Effector memory CD8-positive, alpha-beta T cell (primary cell): ENCODE data around the gene SNCG.
A peak's percentile ranks its signal among the peaks of the same experiment; 100 is the strongest.
"Not testable (repeated sequence)": the region's sequence is repeated elsewhere in the genome, so short reads cannot be mapped to it uniquely, and the experiment has no call there.

ENCODE experiments used
- ATAC-seq: fragments of 150-1000 bp; cut with Tn5 transposase; replicated peaks from 2 replicates; pipeline ENCODE4 v1.10.0; 2021; ENCODE audit warnings: mild to moderate bottlenecking, moderate library complexity
- DNase-seq, 3 experiments: peaks; one replicate each; pipeline ENCODE4 v3.0.0; 2021
- H3K27ac Mint-ChIP-seq, 2 donors: one replicate each; pipeline ENCODE4 v1.8.0; 2022; ENCODE audit warnings: mild to moderate bottlenecking in 2 of 2, mixed read lengths in 2 of 2, moderate library complexity in 2 of 2
- H3K27me3 Mint-ChIP-seq, 2 donors: one replicate each; pipeline ENCODE4 v1.8.0; 2022; ENCODE audit warnings: mixed read lengths in 2 of 2
- H3K36me3 Mint-ChIP-seq: one replicate; pipeline ENCODE4 v1.8.0; 2022; ENCODE audit warnings: mild to moderate bottlenecking, moderate library complexity, mixed read lengths; ENCODE audit not compliant: insufficient read depth
- H3K4me1 Mint-ChIP-seq, 2 donors: one replicate each; pipeline ENCODE4 v1.8.0; 2022; ENCODE audit warnings: low read depth in 2 of 2, mixed read lengths in 2 of 2
- H3K4me3 Mint-ChIP-seq, 2 donors: one replicate each; pipeline ENCODE4 v1.8.0; 2022; ENCODE audit warnings: mild to moderate bottlenecking in 2 of 2, mixed read lengths in 2 of 2, moderate library complexity in 2 of 2
- H3K9me3 Mint-ChIP-seq, 2 donors: one replicate each; pipeline ENCODE4 v1.8.0; 2022; ENCODE audit warnings: mixed read lengths in 2 of 2

The SNCG gene

DNA sequence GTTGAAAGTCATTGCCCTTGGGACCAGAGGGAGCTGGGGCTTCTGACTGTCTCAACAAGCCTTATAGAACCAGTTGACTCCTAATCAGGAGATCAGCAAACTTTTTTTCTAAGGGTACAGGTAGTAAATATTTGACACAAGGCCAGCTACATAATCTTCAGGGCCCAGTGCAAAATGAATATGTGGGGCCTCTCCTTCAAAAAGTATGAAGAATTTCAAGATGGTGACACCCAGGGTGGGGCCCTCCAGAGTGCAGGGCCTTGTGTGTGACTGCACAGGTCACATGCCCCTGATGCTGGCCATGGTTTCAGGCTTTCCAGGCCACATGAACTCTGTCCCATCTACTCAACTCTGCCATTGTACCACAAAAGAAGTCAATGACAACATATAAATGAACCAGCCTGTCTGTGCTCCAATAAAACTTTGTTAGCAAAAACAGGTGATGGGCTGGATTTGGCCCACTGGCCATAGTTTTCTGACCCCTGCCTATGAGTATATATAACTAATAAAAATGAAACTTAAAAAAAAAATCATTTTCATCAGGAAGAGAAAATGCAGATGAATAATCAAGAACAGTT is 7.1 kb upstream of the SNCG start:
- Mint-ChIP-seq H3K4me3 (no peak overlapping the region), H3K27ac (no peak overlapping the region), H3K4me1 (peaks cover 4 to 5% of the 10 kb centered on the region in 2 donors), H3K36me3 (no peaks in the 10 kb centered on the region), H3K9me3 (peaks cover 2 to 8% of the 10 kb centered on the region in 2 donors), H3K27me3 (peaks cover 7 to 10% of the 10 kb centered on the region in 2 donors)
- DNase-seq: no peak
- ATAC-seq: no peak

DNA sequence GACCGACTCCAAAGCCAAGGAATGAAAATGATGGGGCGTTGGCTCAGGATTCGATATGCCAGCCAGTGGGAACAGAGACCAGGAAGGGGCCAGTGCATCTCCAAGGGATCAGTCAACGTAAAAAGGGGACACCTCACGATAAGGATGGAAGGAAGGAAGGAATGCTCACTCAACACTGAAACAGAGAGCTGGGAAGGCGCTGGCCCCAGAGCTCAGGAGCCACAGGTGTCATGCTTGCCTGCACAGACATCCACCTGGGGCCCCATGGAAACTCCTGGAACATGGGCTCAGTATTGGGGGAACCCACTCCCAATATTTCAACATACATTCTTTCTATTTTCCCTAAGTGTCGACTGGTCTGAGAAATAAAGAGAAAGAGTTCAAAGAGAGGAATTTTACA is 6.3 kb upstream of the SNCG start:
- ATAC-seq: no peak
- no peak overlapping the region for H3K4me3 Mint-ChIP-seq

DNA sequence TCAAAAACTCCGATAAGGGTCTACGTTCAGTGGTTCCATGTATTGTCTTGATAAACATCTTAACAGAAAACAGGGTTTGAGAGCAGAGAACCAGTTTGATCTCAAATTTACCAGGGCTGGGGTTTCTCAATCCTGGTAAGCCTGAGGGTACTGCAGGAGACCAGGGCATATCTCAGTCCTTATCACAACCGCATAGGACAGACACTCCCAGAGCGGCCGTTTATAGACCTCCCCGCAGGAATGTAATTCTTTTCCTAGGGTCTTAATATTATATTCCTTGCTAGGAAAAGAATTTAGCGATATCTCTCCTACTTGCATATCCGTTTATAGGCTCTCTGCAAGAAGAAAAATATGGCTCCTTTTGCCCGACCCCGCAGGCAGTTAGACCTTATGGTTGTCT is 5.7 kb upstream of the SNCG start:
- not testable (repeated sequence) for ATAC-seq, H3K27ac Mint-ChIP-seq

More for the DNA sequence above, 6.3 kb upstream of the SNCG start:
- no peaks in the 10 kb centered on the region for H3K36me3 Mint-ChIP-seq
- no peak overlapping the region for H3K27ac Mint-ChIP-seq
- H3K4me1 Mint-ChIP-seq: peaks cover 4 to 5% of the 10 kb centered on the region in 2 donors
- H3K27me3 Mint-ChIP-seq: peaks cover 0 to 2% of the 10 kb centered on the region in 2 donors
- peaks cover 2 to 8% of the 10 kb centered on the region in 2 donors for H3K9me3 Mint-ChIP-seq
- no peak for DNase-seq

DNA sequence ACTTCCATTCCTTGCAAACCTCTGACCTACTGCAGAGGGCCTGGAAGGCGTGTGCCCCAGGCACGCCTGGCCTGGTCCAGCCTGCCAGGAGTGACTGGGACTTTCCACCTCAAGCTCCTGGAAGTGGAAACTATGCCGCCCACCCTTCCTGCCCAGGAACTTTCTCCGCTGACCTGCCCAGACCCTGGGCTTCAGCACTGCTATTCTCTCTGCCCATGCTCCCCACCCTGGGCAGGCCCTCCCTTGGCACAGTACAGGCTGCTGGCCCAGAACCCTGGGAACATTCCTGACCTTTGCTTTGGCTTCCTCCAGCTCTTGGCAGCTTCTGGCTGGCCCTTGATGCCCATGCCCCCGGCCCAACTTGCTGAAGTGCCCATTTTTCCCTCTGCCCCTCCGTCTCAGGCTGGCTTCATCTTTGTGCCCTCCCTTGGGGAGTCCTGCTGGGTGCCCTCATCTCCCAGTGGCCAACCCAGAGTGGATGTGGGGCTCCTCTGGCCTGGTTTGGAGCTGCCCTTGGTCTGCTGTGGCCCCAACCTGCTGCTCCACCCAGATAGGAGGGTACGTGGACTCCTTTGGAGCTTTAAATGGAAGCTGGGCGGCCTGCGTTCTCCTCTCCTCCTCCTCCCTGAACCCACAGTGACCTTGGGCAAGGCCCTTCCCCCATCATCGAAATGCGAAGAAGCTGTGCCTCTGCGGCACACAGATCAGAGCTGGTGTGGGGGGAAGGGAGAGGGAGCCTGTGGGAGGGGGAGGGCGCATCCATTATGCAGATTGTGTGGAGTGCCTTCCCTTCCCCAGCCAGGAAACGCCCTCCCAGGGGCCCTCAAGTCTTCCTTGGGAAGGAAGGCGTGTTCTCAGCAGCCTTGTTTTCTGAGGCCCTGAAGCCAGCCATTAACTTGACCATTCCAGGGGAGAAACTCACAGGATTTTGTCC is 4.4 kb upstream of the SNCG start:
- no peak for ATAC-seq
- H3K9me3 Mint-ChIP-seq: peaks cover 2 to 8% of the 10 kb centered on the region in 2 donors
- H3K27ac Mint-ChIP-seq: no peak overlapping the region
- no peaks in the 10 kb centered on the region for H3K36me3 Mint-ChIP-seq
- H3K27me3 Mint-ChIP-seq: no peaks in the 10 kb centered on the region
- DNase-seq: no peak
- H3K4me3 Mint-ChIP-seq: no peak overlapping the region
- peaks cover 5 to 6% of the 10 kb centered on the region in 2 donors for H3K4me1 Mint-ChIP-seq

More for the DNA sequence above, 5.7 kb upstream of the SNCG start:
- H3K27me3 Mint-ChIP-seq, DNase-seq, H3K36me3 Mint-ChIP-seq, H3K9me3 Mint-ChIP-seq, H3K4me3 Mint-ChIP-seq, H3K4me1 Mint-ChIP-seq: not testable (repeated sequence)

DNA sequence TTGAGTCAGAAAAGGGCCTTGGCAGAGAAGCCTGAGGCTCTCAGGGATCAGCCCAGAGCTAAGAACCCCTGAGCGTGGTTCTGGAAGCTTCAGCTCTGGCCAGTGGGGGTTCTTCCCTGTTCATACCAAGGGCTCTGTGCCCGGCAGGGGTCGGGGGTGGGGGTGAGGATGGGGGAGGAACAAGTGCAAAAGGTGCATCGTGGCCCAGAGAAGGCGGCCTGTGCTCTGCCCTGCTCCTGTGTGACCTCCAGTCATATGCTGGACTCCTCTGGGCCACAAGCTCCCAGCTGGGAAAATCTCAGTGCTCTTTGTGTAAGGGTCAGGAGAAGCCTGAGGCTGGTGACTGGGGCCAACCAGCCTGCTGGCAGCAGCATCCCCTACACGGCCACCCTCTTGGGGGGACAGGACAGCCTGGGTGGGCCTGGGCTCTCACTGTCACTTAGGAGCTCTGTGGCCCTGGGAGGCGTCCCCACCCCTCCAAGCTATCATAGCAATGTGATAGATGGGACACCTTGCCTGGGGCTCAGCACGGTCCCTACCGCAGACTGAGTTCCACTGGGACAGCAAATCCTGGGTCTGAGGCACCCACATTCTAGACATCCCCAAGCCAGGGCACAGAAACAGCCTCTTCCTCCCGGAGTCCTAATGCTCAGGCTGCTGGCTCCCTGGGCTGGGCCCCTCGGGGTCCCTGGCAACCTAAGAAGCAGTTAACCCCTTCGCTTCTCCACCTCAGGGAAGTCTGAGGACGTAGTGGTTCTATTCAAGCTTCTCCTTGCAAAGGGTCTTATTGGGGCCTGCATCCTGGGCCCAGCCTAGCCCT is 3.5 kb upstream of the SNCG start:
- Mint-ChIP-seq H3K27ac (no peak overlapping the region), H3K27me3 (no peaks in the 10 kb centered on the region), H3K4me3 (no peak overlapping the region), H3K36me3 (no peaks in the 10 kb centered on the region), H3K4me1 (peaks cover 5 to 6% of the 10 kb centered on the region in 2 donors), H3K9me3 (peaks cover 2 to 8% of the 10 kb centered on the region in 2 donors)
- no peak for DNase-seq
- ATAC-seq: no peak

DNA sequence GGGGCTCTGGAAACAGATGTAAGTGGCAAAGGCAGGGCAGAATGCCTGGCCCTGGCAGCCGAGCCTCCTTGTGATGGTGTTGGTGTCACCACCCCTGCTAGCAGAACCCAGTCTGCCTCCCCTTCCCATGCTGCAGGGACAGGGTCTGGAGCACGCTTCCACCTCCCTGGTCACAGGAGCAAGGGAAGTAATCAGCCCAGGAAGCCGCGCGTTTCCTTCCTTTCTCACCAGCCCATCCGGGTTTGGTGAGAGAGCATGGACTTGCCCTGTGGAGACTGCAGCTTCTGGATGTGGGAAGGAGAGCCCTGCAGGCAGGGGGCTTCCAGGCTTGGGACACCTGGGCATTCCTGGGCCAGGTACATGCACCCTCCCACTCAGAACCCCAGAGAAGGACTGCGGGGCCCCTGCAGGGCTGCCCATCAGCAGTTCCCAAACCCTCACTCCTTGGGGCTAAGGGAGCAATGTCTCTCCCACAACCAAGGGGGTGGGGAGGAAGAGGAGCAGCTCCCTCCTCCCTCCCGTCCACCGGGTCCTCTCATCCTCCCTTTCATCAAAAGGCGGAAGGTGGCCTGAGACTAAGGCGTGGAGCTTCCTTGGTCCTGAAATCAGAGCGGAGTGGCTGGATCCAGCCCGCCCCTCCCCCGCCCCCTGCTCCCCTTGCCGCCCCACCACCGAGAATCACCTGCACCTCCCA is 2.8 kb upstream of the SNCG start:
- Mint-ChIP-seq H3K4me3 (no peak overlapping the region), H3K27me3 (peaks cover 0 to 5% of the 10 kb centered on the region in 2 donors), H3K4me1 (peaks cover under 1 to 5% of the 10 kb centered on the region in 2 donors), H3K27ac (no peak overlapping the region), H3K36me3 (no peaks in the 10 kb centered on the region), H3K9me3 (peaks cover 2 to 8% of the 10 kb centered on the region in 2 donors)
- DNase-seq (no peak), ATAC-seq (no peak)

DNA sequence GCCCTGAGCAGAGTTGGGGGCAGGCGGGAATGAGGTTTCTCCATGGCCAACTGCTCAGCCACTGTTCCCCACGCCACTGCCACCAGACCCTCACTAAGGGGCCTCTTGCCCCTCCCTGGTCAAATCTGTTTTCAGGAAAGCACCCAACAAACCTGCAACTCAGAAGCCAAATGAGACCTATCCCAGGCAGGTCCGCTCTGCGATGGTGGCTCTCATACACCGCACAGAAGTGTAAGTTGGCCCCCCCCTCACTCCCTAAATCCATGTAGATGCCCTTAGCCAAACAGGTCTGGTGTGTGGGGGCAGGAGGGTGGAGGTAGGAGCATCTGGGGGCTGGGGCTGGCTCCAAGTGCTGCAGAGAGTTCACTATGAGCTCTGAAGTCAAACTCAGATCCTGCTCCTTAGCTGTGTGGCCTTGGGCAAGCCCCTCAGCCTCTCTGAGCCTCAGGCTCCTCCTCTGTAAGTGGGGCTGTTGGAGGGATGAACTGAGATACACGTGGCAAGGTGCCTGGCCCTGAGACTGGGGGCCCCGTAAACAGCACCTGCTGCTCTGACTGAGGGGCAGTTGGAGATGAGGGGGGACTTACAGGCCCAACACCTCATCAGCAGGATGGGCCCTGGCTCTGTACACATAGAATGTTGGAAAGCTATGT is 2.1 kb upstream of the SNCG start:
- Mint-ChIP-seq H3K27me3 (peaks cover 0 to 10% of the 10 kb centered on the region in 2 donors), H3K27ac (no peak overlapping the region), H3K4me1 (peaks cover 0 to 6% of the 10 kb centered on the region in 2 donors), H3K4me3 (no peak overlapping the region), H3K9me3 (peaks cover 2 to 8% of the 10 kb centered on the region in 2 donors), H3K36me3 (no peaks in the 10 kb centered on the region)
- ATAC-seq (no peak), DNase-seq (no peak)

DNA sequence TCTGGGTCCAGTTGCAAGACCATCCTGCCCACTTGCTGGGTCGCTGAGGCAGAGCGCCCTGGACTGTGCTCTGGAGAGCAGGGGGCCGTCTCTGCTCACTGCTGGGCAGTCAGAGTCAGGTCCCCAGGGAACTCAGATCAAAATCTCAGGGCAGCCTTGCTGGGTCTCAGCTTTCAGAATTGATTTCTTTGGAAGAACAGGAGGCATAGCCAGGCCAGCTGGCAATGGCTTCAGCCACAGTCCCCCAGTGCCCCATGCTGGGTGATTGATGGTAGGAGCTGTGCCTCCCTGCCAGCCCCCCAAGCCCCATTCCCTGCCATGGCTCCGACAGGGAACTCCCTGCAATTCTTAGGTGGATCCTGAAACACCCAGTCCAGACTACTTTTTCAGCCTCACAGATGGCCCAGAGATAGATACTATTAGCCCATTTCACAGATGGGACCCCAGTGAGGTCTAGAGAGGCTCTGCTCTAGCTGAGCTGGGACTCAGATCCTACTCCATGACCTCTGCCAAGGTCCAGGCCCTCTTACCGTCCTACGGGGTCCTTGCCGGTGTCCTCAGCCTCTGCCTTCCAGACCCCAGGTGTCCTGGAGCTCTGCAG is 1.5 kb upstream of the SNCG start:
- peaks cover 0 to 16% of the 10 kb centered on the region in 2 donors for H3K27me3 Mint-ChIP-seq
- peaks cover 1 to 5% of the 10 kb centered on the region in 2 donors for H3K9me3 Mint-ChIP-seq
- H3K4me1 Mint-ChIP-seq: peaks cover 0 to 6% of the 10 kb centered on the region in 2 donors
- ATAC-seq (no peak), DNase-seq (no peak)
- no peak overlapping the region for H3K4me3 Mint-ChIP-seq
- peak overlapping the region in 1 of 2 donors; percentile 52 for H3K27ac Mint-ChIP-seq
- no peaks in the 10 kb centered on the region for H3K36me3 Mint-ChIP-seq

DNA sequence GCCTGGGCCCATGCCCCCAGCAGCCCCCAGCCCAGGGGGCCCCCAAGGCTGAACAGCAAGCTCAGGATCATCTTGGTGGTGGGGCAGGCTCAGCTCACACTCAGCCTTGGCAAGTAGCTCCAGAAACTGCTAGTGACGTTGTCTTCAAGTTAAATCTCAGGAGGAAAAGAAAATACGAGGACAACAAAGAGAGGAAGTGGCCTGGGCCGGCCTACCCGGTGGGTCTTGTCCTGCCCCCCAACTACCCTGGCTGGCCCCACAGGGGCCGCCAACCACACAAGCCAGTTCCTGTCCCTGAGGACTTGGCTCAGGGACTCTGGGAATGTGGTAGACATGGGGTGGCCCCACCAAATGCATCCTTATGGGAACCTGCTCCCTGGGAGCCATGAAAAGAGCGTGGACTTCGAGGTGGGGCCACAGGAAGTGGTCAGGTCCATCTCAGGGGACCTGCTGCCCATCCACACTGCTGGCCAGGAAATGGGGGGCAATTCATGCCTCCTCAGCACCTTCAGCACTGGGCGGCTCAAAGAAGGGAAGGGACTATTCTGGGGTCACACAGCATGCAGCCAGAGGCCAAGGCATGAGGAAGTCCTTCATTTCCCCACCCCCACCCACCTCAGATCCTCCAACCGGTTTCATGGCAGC is 806 bp upstream of the SNCG start, which contains the start of gene MMRN2:
Gene MMRN2, minus strand, starts transcription at position 145 of the 645 bp plus-strand sequence. Its CDS starts 74 bp downstream, at position 71.
- no peak for DNase-seq
- no peaks in the 10 kb centered on the region for H3K9me3 Mint-ChIP-seq
- H3K27ac Mint-ChIP-seq: peak within 1 kb of the TSS in 1 of 2 donors; percentile 52
- no peak within 1 kb of the TSS for H3K4me3 Mint-ChIP-seq
- ATAC-seq: no peak
- no peaks in the 10 kb centered on the region for H3K36me3 Mint-ChIP-seq
- H3K27me3 Mint-ChIP-seq: peaks cover 0 to 17% of the 10 kb centered on the region in 2 donors
- H3K4me1 Mint-ChIP-seq: peaks cover 0 to 6% of the 10 kb centered on the region in 2 donors

DNA sequence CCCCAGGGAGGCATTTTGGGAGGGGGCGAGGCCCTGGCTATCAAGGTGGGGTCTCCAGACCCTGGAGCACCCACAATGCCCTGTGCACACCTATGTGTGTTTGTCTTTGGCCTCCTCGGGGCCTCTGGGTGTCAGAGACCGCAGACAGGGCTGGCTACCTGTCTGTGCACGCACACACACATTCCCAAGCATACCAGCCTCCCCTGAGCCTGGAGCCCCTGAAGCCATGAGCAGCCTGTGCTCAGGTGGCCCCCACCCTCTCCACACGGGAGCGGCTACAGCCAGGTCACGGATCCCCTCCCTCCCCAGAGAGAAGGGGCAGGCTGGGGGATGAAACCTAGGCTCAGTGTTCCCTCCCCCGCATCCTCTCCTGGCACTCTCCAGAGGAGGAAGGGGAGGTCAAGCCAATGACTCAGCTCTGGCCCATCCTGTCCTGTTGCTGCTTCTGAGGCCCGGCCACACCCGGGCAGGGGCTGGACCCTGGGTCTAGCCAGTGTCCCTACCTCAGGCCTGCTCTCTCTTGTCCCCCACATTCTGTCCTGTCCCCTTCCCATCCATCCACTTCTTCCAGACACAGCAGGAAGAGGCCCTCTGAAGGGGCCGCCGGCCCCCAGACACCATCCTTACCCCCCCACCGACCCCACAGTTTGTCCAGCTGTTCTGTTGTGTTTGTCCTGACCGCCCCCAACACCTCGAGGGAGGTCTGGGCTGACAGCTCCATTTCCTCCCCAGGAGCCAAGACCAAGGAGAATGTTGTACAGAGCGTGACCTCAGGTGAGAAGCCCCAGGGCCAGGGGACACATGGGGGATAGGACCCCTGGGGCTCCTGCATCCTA is 720 bp downstream of the SNCG start:
- Mint-ChIP-seq H3K27me3 (peaks cover 0 to 17% of the 10 kb centered on the region in 2 donors), H3K27ac (no peak overlapping the region), H3K9me3 (no peaks in the 10 kb centered on the region), H3K4me1 (peaks cover 0 to 6% of the 10 kb centered on the region in 2 donors), H3K36me3 (no peaks in the 10 kb centered on the region), H3K4me3 (no peak overlapping the region)
- ATAC-seq (no peak), DNase-seq (no peak)

DNA sequence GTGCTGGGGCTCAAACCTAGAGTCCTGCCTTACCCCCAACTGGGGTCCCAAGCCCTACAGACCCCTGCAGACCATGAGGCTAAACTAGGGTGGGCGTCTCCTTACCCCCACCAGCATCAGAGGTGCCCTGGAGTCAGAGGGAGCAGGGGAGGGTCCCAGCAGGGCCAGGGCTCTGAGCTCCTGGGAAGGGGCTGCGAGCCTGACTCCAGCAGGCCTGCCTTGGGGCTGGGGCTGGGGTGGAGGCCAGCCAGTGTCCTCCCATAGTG is 1.3 kb downstream of the SNCG start:
- DNase-seq: no peak
- Mint-ChIP-seq H3K27me3 (peaks cover 0 to 17% of the 10 kb centered on the region in 2 donors), H3K27ac (no peak overlapping the region), H3K9me3 (no peaks in the 10 kb centered on the region), H3K36me3 (no peaks in the 10 kb centered on the region), H3K4me3 (no peak overlapping the region), H3K4me1 (peaks cover 0 to 6% of the 10 kb centered on the region in 2 donors)
- ATAC-seq: no peak
